ENCODE data around the gene RCE1. TPM values are rescaled to one million over a fixed set of nuclear protein-coding genes. Genes with fewer than 3 reads are reported as not detected.
A peak's percentile ranks its signal among the peaks of the same experiment; 100 is the strongest.
"Not testable (repeated sequence)": the region's sequence is repeated elsewhere in the genome, so short reads cannot be mapped to it uniquely, and the experiment has no call there.

RCE1 gene
- total RNA-seq, 1 experiment from 2014 or later = 20.4 TPM

DNA sequence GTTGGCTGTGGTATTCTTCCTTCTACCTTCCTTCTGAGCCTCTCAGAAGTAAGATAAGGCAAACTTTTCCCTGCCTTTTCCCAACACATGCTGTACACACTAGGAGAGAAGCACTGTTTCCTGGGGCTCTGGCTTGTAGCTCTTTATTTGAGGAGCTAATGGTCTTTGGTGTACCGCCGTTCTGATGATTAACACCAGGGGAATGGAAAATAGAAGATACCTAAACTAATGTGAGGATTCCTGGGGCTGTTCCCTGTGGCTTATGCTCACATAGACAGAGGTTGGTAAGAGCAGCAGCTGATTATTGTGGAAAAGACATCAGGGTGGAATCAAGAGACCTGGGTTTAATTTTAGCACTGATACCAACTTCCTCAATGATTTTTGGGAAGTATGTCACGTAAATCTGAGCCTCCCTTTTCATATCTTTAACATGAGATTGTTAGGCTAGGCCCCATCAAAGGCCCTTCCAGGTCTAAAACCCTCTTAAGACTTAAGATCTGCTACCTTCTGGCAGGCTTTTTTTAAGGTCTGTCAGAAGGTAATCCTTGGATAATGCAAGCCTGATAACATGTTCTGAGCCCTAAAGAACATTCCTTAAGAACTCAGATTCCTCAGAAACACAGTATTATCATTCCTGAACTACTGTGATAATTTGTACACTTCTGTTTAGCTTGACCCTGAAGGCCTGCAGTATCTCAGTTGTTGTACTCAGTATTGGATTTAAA is 24.8 kb upstream of the RCE1 start:
- peaks cover 21% of the 10 kb centered on the region for H3K4me1 ChIP-seq (ENCODE audit: low read length)
- no peaks in the 10 kb centered on the region for H4K20me1 ChIP-seq (ENCODE audit: insufficient read depth, low read depth, low read length)
- no peaks in the 10 kb centered on the region for H3K79me2 ChIP-seq (ENCODE audit: low read length)
- no peak overlapping the region for H2AFZ ChIP-seq (ENCODE audit: low read length)
- no peaks in the 10 kb centered on the region for H3K27me3 ChIP-seq (ENCODE audit: low read length)
- H3K4me3 ChIP-seq (ENCODE audit: low read length) = no peak overlapping the region
- no peaks in the 10 kb centered on the region for H3K9me3 ChIP-seq (ENCODE audit: low read length)
- H3K9ac ChIP-seq (ENCODE audit: low read length) = no peak overlapping the region
- H3K36me3 ChIP-seq (ENCODE audit: insufficient read depth, low read length) = no peaks in the 10 kb centered on the region
- no peak for DNase-seq
- H3K27ac ChIP-seq (ENCODE audit: low read length) = peak overlapping the region; percentile 44
- H3K4me2 ChIP-seq (ENCODE audit: low read depth, low read length, poor library complexity, severe bottlenecking) = no peak overlapping the region
- H3K9me2 ChIP-seq (replicated peaks; ENCODE audit: insufficient read depth, low read length) = no peaks in the 10 kb centered on the region

DNA sequence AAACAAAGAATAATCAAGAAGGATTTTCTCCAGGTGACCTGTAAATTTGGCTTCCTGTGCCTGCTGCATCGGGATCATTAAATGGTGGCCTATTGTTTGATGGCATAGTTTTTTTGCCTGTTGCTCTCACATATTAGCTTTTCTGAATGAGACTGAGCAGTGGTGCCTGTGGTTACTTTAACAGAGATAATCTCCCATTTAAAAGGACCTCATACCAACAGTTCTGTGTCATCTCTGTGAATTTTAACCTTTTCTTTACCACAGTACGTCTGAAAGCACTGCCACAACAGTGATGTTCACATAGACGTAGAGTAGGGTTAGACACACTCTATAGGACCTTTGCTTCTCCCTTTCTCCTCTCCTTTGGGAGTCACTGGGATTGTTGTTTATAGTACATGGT is 22.9 kb upstream of the RCE1 start:
- no peak overlapping the region for H3K4me3 ChIP-seq (ENCODE audit: low read length)
- H3K9ac ChIP-seq (ENCODE audit: low read length) = no peak overlapping the region
- no peak overlapping the region for H3K27ac ChIP-seq (ENCODE audit: low read length)
- no peaks in the 10 kb centered on the region for H4K20me1 ChIP-seq (ENCODE audit: insufficient read depth, low read depth, low read length)
- DNase-seq = no peak
- H3K36me3 ChIP-seq (ENCODE audit: insufficient read depth, low read length) = no peaks in the 10 kb centered on the region
- no peak overlapping the region for H2AFZ ChIP-seq (ENCODE audit: low read length)
- peaks cover 21% of the 10 kb centered on the region for H3K4me1 ChIP-seq (ENCODE audit: low read length)
- no peaks in the 10 kb centered on the region for H3K9me3 ChIP-seq (ENCODE audit: low read length)
- no peak overlapping the region for H3K4me2 ChIP-seq (ENCODE audit: low read depth, low read length, poor library complexity, severe bottlenecking)
- H3K9me2 ChIP-seq (replicated peaks; ENCODE audit: insufficient read depth, low read length) = no peaks in the 10 kb centered on the region
- H3K79me2 ChIP-seq (ENCODE audit: low read length) = no peaks in the 10 kb centered on the region
- H3K27me3 ChIP-seq (ENCODE audit: low read length) = no peaks in the 10 kb centered on the region

DNA sequence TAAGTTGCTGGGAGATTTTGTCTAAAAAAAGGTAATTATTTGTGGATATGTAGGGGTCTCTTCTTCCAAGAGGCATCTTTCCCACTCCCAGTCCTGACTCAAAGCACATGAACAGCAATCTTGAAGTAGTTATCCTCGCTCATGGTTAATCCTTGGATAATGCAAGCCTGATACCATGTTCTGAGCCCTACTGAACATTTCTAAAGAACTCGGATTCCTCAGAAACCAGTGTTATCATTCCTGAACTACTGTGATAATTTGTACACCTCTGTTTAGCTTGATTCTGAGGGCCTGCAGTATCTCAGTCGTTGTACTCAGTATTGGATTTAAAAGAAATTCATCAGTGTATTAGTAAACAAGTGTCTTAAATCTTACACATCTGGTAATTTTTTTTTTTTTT is 22.3 kb upstream of the RCE1 start:
- H3K79me2 ChIP-seq (ENCODE audit: low read length) = no peaks in the 10 kb centered on the region
- DNase-seq = no peak
- H3K9me3 ChIP-seq (ENCODE audit: low read length) = no peaks in the 10 kb centered on the region
- no peak overlapping the region for H3K9ac ChIP-seq (ENCODE audit: low read length)
- no peaks in the 10 kb centered on the region for H3K9me2 ChIP-seq (replicated peaks; ENCODE audit: insufficient read depth, low read length)
- H3K4me1 ChIP-seq (ENCODE audit: low read length) = peaks cover 16% of the 10 kb centered on the region
- no peak overlapping the region for H3K27ac ChIP-seq (ENCODE audit: low read length)
- H2AFZ ChIP-seq (ENCODE audit: low read length) = no peak overlapping the region
- H3K36me3 ChIP-seq (ENCODE audit: insufficient read depth, low read length) = no peaks in the 10 kb centered on the region
- H3K27me3 ChIP-seq (ENCODE audit: low read length) = no peaks in the 10 kb centered on the region
- no peak overlapping the region for H3K4me2 ChIP-seq (ENCODE audit: low read depth, low read length, poor library complexity, severe bottlenecking)
- H3K4me3 ChIP-seq (ENCODE audit: low read length) = no peak overlapping the region
- no peaks in the 10 kb centered on the region for H4K20me1 ChIP-seq (ENCODE audit: insufficient read depth, low read depth, low read length)

DNA sequence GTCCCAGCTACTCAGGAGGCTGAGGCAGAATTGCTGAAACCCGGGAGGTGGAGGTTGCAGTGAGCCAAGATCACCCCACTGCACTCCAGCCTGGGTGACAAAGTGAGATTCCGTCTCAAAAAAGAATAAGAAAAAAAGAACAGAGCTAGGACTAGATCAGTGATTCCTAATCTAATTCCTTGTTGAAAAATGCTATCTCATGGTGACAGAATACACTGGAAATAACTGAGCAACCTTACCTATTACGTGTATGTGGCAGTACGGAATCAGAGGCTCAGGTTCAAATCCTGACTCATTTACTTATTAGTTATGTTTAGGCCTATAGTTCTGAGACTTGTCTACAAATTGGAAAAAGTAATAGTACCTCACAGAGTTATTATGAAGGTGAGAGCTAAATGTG is 19.5 kb upstream of the RCE1 start:
- H3K4me3 ChIP-seq (ENCODE audit: low read length) = no peak overlapping the region
- no peak overlapping the region for H2AFZ ChIP-seq (ENCODE audit: low read length)
- H3K9me2 ChIP-seq (replicated peaks; ENCODE audit: insufficient read depth, low read length) = no peaks in the 10 kb centered on the region
- H3K27me3 ChIP-seq (ENCODE audit: low read length) = no peaks in the 10 kb centered on the region
- H3K9ac ChIP-seq (ENCODE audit: low read length) = no peak overlapping the region
- peaks cover 4% of the 10 kb centered on the region for H3K4me1 ChIP-seq (ENCODE audit: low read length)
- no peaks in the 10 kb centered on the region for H4K20me1 ChIP-seq (ENCODE audit: insufficient read depth, low read depth, low read length)
- no peaks in the 10 kb centered on the region for H3K36me3 ChIP-seq (ENCODE audit: insufficient read depth, low read length)
- no peaks in the 10 kb centered on the region for H3K79me2 ChIP-seq (ENCODE audit: low read length)
- no peak overlapping the region for H3K27ac ChIP-seq (ENCODE audit: low read length)
- no peak overlapping the region for H3K4me2 ChIP-seq (ENCODE audit: low read depth, low read length, poor library complexity, severe bottlenecking)
- no peak for DNase-seq
- H3K9me3 ChIP-seq (ENCODE audit: low read length) = no peaks in the 10 kb centered on the region

DNA sequence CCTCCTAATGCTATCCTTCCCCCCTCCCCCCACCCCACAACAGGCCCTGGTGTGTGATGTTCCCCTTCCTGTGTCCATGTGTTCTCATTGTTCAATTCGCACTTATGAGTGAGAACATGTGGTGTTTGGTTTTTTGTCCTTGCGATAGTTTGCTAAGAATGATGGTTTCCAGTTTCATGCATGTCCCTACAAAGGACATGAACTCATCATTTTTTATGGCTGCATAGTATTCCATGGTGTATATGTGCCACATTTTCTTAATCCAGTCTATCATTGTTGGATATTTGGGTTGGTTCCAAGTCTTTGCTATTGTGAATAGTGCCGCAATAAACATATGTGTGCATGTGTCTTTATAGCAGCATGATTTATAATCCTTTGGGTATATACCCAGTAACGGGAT is 18.7 kb upstream of the RCE1 start:
- H2AFZ ChIP-seq (ENCODE audit: low read length); H3K4me3 ChIP-seq (ENCODE audit: low read length); H4K20me1 ChIP-seq (ENCODE audit: insufficient read depth, low read depth, low read length); H3K36me3 ChIP-seq (ENCODE audit: insufficient read depth, low read length); H3K9me3 ChIP-seq (ENCODE audit: low read length); DNase-seq; H3K27me3 ChIP-seq (ENCODE audit: low read length); H3K4me2 ChIP-seq (ENCODE audit: low read depth, low read length, poor library complexity, severe bottlenecking); H3K27ac ChIP-seq (ENCODE audit: low read length); H3K9ac ChIP-seq (ENCODE audit: low read length); H3K9me2 ChIP-seq (replicated peaks; ENCODE audit: insufficient read depth, low read length); H3K79me2 ChIP-seq (ENCODE audit: low read length); H3K4me1 ChIP-seq (ENCODE audit: low read length): not testable (repeated sequence)

DNA sequence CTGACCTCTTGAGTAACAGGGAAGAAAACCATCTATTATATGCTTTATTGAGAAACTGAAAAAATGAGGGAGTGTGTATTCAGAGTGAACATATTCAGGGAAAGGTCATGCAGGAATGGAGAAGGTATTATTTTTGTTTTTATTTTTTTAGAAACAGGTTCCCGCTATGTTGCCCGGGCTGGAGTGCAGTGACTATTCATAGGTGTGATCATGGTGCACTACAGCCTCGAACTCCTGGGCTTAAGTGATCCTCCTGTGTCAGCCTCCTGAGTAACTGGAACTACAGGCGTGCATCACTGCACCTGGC is 8.7 kb upstream of the RCE1 start:
- Histone ChIP-seq H4K20me1 (ENCODE audit: insufficient read depth, low read depth, low read length) (no peaks in the 10 kb centered on the region), H3K27ac (ENCODE audit: low read length) (peak overlapping the region; percentile 23; the same call in 1 of the 2 replicates)

DNA sequence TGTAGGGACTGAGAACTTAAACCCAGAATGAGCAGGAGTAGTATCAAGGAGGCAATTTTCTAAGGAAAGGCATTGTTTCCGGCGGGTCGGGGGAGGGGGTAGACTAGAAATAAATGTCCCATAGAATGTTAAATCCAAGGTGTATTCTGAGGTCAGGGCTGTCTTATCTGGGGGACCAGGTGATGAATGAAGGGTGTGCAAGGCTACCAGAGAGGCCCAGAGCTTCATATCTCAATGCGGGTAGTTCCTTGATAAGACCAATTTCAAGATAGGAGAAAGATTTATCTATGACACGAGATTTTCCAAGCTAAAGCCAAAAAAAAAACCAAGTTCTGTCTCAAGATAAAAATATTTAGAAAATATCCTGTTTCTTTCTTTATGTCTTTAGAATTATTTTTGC is 8.3 kb upstream of the RCE1 start:
- no peaks in the 10 kb centered on the region for H3K27me3 ChIP-seq (ENCODE audit: low read length)
- no peak overlapping the region for H3K9ac ChIP-seq (ENCODE audit: low read length)
- peaks cover 22% of the 10 kb centered on the region for H3K4me1 ChIP-seq (ENCODE audit: low read length)
- H3K79me2 ChIP-seq (ENCODE audit: low read length) = peaks cover 8% of the 10 kb centered on the region
- no peak overlapping the region for H3K4me2 ChIP-seq (ENCODE audit: low read depth, low read length, poor library complexity, severe bottlenecking)
- H4K20me1 ChIP-seq (ENCODE audit: insufficient read depth, low read depth, low read length) = no peaks in the 10 kb centered on the region
- H3K36me3 ChIP-seq (ENCODE audit: insufficient read depth, low read length) = 0 out of 2 replicates have a peak, but pooled peaks cover 7% of the 10 kb centered on the region
- no peaks in the 10 kb centered on the region for H3K9me2 ChIP-seq (replicated peaks; ENCODE audit: insufficient read depth, low read length)
- H3K4me3 ChIP-seq (ENCODE audit: low read length) = no peak overlapping the region
- no peak overlapping the region for H2AFZ ChIP-seq (ENCODE audit: low read length)
- no peak for DNase-seq
- H3K27ac ChIP-seq (ENCODE audit: low read length) = peak overlapping the region; percentile 53; the same call in 1 of the 2 replicates
- H3K9me3 ChIP-seq (ENCODE audit: low read length) = no peaks in the 10 kb centered on the region

More for the DNA sequence above, 8.7 kb upstream of the RCE1 start:
- H3K36me3 ChIP-seq (ENCODE audit: insufficient read depth, low read length) = 0 out of 2 replicates have a peak, but pooled peaks cover 7% of the 10 kb centered on the region
- H3K79me2 ChIP-seq (ENCODE audit: low read length) = 0 out of 2 replicates have a peak, but pooled peaks cover 5% of the 10 kb centered on the region
- H3K27me3 ChIP-seq (ENCODE audit: low read length) = no peaks in the 10 kb centered on the region
- H3K4me1 ChIP-seq (ENCODE audit: low read length) = peaks cover 17% of the 10 kb centered on the region
- no peak overlapping the region for H2AFZ ChIP-seq (ENCODE audit: low read length)
- H3K9ac ChIP-seq (ENCODE audit: low read length) = no peak overlapping the region
- H3K9me2 ChIP-seq (replicated peaks; ENCODE audit: insufficient read depth, low read length) = no peaks in the 10 kb centered on the region
- H3K9me3 ChIP-seq (ENCODE audit: low read length) = no peaks in the 10 kb centered on the region
- DNase-seq = no peak
- H3K4me2 ChIP-seq (ENCODE audit: low read depth, low read length, poor library complexity, severe bottlenecking) = no peak overlapping the region
- H3K4me3 ChIP-seq (ENCODE audit: low read length) = no peak overlapping the region

DNA sequence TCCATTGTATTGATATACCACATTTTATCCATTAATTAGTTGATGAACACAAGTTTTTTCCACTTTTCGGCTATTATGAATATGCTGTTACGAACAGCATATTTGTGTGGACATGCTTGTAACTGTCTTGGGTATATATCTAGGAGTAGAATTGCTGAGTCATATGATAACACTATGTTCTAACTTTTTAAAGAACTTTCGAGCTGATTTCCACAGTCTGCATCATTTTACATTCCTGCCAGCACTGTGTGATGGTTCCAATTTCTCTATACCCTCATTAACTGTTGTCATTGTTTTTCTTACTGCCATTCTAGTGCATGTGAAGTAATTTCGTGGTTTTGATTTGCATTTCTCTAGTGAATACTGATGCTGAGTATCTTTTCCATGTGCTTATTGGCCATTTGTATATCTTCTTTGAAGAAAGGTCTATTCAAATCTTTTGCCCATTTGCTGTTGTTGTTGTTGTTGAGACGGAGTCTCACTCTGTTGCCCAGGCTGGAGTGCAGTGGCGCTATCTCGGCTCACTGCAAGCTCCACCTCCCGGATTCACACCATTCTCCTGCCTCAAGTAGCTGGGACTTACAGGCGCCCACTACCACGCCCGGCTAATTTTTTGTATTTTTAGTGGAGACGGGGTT is 7.4 kb upstream of the RCE1 start:
- H3K9me3 ChIP-seq (ENCODE audit: low read length) = no peaks in the 10 kb centered on the region
- no peak overlapping the region for H3K4me3 ChIP-seq (ENCODE audit: low read length)
- H3K36me3 ChIP-seq (ENCODE audit: insufficient read depth, low read length) = 0 out of 2 replicates have a peak, but pooled peaks cover 7% of the 10 kb centered on the region
- no peak overlapping the region for H2AFZ ChIP-seq (ENCODE audit: low read length)
- no peaks in the 10 kb centered on the region for H3K27me3 ChIP-seq (ENCODE audit: low read length)
- DNase-seq = peak; percentile 51
- H3K9ac ChIP-seq (ENCODE audit: low read length) = no peak overlapping the region
- H4K20me1 ChIP-seq (ENCODE audit: insufficient read depth, low read depth, low read length) = no peaks in the 10 kb centered on the region
- no peaks in the 10 kb centered on the region for H3K9me2 ChIP-seq (replicated peaks; ENCODE audit: insufficient read depth, low read length)
- H3K4me2 ChIP-seq (ENCODE audit: low read depth, low read length, poor library complexity, severe bottlenecking) = no peak overlapping the region
- H3K27ac ChIP-seq (ENCODE audit: low read length) = peak overlapping the region; percentile 53
- H3K79me2 ChIP-seq (ENCODE audit: low read length) = peaks cover 17% of the 10 kb centered on the region
- H3K4me1 ChIP-seq (ENCODE audit: low read length) = peaks cover 31% of the 10 kb centered on the region
